Kidney epithelial cell (primary cell): ENCODE measurements around the gene CDC25A. TPM values are rescaled to one million over a fixed set of nuclear protein-coding genes. Genes with fewer than 3 reads are reported as not detected.

ENCODE experiments used
- DNase-seq: peaks from one replicate; pipeline ENCODE4 v3.0.0-alpha.2; 2010; ENCODE audit warnings: low read depth
- H3K27me3 ChIP-seq: 2 replicates; pipeline ENCODE4 v1.6.0; 2011; ENCODE audit warnings: low read length; ENCODE audit not compliant: control insufficient read depth, insufficient read depth
- H3K36me3 ChIP-seq: 2 replicates; pipeline ENCODE4 v1.5.1; 2011; ENCODE audit warnings: low read length; ENCODE audit not compliant: control insufficient read depth, insufficient read depth
- H3K4me3 ChIP-seq: 2 replicates; pipeline ENCODE4 v1.5.1; 2011; ENCODE audit warnings: low read depth, mild to moderate bottlenecking, control low read depth, low read length
- total RNA-seq: library from RNA; depleted of rRNA; stranded (reverse); fragments of >200 nt; gene quantifications from 2 replicates; pipeline ENCODE4 v1.2.3, GENCODE V29; 2015
- TF ChIP-seq, protein P1 (sequence below): IDR thresholded peaks from 2 replicates; pipeline ENCODE4 v1.5.1; 2011; ENCODE audit warnings: mild to moderate bottlenecking, moderate library complexity, low read length, control low read depth, inconsistent platforms; ENCODE audit not compliant: insufficient read depth, poor library complexity, severe bottlenecking

The CDC25A gene
- total RNA-seq, 1 donor from 2014 or later, result 5.3 TPM

DNA sequence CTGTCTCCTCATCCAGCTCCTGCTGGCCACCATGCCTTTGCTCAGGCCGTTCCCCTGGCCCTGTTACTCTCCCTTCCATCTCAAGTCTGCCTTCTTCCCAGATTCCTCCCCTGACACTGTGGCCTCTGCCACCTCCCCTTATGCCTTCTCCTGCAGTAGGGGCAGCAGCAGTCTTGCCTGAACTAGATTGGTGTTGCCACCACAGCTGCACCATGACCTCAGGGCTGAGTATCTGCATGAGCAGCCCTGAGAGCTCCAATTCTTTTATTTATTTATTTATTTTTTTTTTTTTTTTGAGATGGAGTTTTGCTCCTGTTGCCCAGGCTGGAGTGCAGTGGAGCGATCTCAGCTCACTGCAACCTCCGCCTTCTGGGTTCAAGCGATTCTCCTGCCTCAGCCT, 21.2 kb upstream of the CDC25A start:
- H3K4me3 ChIP-seq, result no peak overlapping the region
- TF ChIP-seq, protein P1, sequence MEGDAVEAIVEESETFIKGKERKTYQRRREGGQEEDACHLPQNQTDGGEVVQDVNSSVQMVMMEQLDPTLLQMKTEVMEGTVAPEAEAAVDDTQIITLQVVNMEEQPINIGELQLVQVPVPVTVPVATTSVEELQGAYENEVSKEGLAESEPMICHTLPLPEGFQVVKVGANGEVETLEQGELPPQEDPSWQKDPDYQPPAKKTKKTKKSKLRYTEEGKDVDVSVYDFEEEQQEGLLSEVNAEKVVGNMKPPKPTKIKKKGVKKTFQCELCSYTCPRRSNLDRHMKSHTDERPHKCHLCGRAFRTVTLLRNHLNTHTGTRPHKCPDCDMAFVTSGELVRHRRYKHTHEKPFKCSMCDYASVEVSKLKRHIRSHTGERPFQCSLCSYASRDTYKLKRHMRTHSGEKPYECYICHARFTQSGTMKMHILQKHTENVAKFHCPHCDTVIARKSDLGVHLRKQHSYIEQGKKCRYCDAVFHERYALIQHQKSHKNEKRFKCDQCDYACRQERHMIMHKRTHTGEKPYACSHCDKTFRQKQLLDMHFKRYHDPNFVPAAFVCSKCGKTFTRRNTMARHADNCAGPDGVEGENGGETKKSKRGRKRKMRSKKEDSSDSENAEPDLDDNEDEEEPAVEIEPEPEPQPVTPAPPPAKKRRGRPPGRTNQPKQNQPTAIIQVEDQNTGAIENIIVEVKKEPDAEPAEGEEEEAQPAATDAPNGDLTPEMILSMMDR, result no peak
- no peak for DNase-seq
- H3K27me3 ChIP-seq, result no peaks in the 10 kb centered on the region
- H3K36me3 ChIP-seq, result no peaks in the 10 kb centered on the region

DNA sequence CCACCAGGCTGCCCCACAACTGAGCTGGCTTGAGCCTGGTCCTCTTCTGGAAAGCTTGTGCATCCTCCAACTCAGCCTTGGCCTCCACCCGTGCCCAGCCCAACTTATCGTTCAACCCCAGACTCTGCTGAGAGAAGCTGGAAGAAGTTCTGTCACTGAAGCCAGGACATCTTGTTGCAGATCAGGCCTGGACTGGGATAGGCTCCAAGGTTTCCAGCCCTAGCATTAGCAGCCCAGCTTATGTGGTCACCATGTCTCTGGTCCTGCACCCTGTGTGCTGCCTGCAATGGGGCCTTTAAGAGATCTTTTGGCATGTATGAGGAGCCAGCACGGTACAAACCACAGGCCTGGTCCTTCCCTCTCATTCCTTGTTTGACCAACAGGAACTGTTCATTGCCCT, 19.9 kb upstream of the CDC25A start:
- no peak overlapping the region for H3K4me3 ChIP-seq
- TF ChIP-seq, protein P1, result no peak
- H3K27me3 ChIP-seq, result no peaks in the 10 kb centered on the region
- no peaks in the 10 kb centered on the region for H3K36me3 ChIP-seq
- no peak for DNase-seq

DNA sequence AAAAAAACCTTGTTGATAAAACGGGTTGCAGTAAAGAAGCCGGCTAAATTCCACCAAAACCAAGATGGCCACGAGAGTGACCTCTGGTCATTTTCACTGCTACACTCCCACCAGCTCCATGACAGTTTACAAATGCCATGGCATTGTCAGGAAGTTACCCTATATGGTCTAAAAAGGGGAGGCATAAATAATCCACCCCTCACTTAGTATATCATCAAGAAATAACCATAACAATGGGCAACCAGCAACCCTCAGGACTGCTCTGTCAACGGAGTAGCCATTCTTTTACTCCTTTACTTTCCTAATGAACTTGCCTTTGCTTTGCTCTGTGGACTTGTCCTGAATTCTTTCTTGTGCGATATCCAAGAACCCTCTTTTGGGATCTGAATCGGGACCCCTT, 14.4 kb upstream of the CDC25A start:
- no peaks in the 10 kb centered on the region for H3K27me3 ChIP-seq
- DNase-seq, result no peak
- H3K4me3 ChIP-seq, result no peak overlapping the region
- TF ChIP-seq, protein P1, result no peak
- no peaks in the 10 kb centered on the region for H3K36me3 ChIP-seq

DNA sequence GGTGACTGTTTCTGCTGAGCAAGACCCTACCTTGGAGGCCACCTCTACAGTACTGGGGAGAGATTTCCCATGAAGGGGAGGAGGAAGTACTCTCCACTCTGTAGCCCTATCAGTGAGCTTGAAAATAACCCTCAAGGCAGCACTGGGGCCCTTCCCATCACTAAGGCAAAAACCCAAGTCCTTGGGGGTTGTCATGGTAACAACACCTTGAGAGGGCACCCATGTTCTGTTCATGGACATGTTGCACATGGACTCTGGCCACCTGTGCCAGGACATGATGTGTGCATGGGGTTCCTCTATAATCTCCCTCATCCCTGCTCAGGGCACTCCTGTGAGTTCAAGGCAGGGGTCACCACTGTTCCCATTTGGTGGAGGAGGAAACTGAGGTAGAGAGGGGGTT, 10.9 kb upstream of the CDC25A start:
- no peaks in the 10 kb centered on the region for H3K36me3 ChIP-seq
- H3K27me3 ChIP-seq, result no peaks in the 10 kb centered on the region
- DNase-seq, result no peak
- no peak overlapping the region for H3K4me3 ChIP-seq
- TF ChIP-seq, protein P1, result no peak

DNA sequence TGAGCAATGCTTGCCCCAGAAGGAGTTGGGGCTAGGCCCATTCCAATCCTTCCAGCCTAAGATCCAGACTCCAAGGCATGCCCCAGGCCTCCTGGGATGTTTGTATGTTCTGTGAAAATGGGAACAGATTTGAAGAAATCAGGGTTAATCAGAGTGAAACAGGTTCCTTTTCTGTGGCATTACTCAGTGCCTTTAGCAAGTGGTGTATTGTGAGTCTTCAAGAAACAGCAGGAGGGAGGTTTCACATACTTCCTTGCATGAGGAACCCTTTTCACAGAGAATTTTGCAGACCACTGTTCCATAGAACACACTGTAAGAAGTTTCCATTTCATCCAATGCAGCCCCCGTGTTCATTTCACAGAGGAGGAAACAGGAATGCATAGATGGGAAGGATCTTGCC, 8.4 kb upstream of the CDC25A start:
- TF ChIP-seq, protein P1, result no peak
- H3K4me3 ChIP-seq, result no peak overlapping the region
- H3K36me3 ChIP-seq, result no peaks in the 10 kb centered on the region
- no peak for DNase-seq
- no peaks in the 10 kb centered on the region for H3K27me3 ChIP-seq

DNA sequence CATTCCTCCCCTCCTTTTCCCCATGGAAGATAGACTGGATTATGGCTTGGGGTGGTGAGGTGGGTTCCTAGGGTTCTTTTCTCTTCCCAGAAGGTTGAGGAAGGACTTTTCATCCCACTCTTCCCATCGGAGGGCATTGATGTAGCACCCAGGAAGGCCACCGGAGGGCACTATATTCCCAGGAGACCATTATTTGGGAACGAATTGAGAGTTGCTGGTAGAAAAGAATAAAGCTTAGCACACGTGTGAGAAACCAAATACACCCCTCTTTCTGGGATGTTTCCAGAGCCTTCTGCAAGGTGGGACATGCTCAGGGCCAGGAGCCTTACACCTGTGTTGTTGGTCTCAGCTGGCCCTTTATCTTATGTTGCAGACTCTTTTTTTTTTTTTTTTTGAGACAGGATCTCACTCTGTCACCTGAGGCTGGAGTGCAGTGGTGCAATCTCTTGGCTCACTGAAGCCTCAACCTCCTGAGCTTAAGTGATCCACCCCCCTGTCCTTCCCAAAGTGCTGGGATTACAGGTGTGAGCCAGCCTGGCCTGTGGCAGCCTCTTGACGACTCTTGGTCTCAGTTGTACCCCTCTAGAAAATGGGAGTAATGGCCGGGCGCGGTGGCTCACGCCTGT, 6.3 kb upstream of the CDC25A start:
- H3K27me3 ChIP-seq, result no peaks in the 10 kb centered on the region
- H3K36me3 ChIP-seq, result no peaks in the 10 kb centered on the region
- peak; percentile 9 for DNase-seq
- H3K4me3 ChIP-seq, result no peak overlapping the region
- TF ChIP-seq, protein P1, result peak; percentile 86
